HG03460 (cell line): Measurements from ENCODE around the gene NSL1.
"Not testable (repeated sequence)": the region's sequence is repeated elsewhere in the genome, so short reads cannot be mapped to it uniquely, and the experiment has no call there.

Experiments
- ATAC-seq: cut with Tn5 transposase; IDR thresholded peaks from one replicate; pipeline ENCODE4 v1.9.1; 2021; ENCODE audit not compliant: unreplicated experiment

NSL1 gene

GRCh38 chr1:212752934-212753497 lies 38.6 kb downstream of the NSL1 start:
- no peak for ATAC-seq

- ATAC-seq = no peak
Observed at GRCh38 chr1:212752252-212752933, 39.2 kb downstream of the NSL1 start.

- no peak for ATAC-seq
Observed at GRCh38 chr1:212749821-212750535, 41.6 kb downstream of the NSL1 start.

- no peak for ATAC-seq
Observed at GRCh38 chr1:212746546-212746945, 45.0 kb downstream of the NSL1 start.

- ATAC-seq = no peak
Observed at GRCh38 chr1:212745303-212745702, 46.3 kb downstream of the NSL1 start.

GRCh38 chr1:212743901-212744475 lies 47.6 kb downstream of the NSL1 start:
- no peak for ATAC-seq

- no peak for ATAC-seq
Observed at GRCh38 chr1:212738330-212738729, 53.2 kb downstream of the NSL1 start.

GRCh38 chr1:212737559-212737958 lies 54.0 kb downstream of the NSL1 start:
- no peak for ATAC-seq

- no peak for ATAC-seq
Observed at GRCh38 chr1:212733109-212733508, 58.5 kb downstream of the NSL1 start.

GRCh38 chr1:212731630-212732029 lies 59.9 kb downstream of the NSL1 start:
- no peak for ATAC-seq

- ATAC-seq = no peak
Observed at GRCh38 chr1:212728606-212729005, 63.0 kb downstream of the NSL1 start.

- ATAC-seq = no peak
Observed at GRCh38 chr1:212727386-212728181, 64.0 kb downstream of the NSL1 start.

- not testable (repeated sequence) for ATAC-seq
Observed at GRCh38 chr1:212724679-212725078, 66.9 kb downstream of the NSL1 start.

GRCh38 chr1:212722270-212722957 lies 69.2 kb downstream of the NSL1 start:
- no peak for ATAC-seq

- ATAC-seq = no peak
Observed at GRCh38 chr1:212721388-212722247, 70.0 kb downstream of the NSL1 start.

- ATAC-seq = no peak
Observed at GRCh38 chr1:212719633-212720032, 71.9 kb downstream of the NSL1 start.

- ATAC-seq = no peak
Observed at GRCh38 chr1:212718499-212718898, 73.1 kb downstream of the NSL1 start.

- ATAC-seq = no peak
Observed at GRCh38 chr1:212716161-212716560, 75.4 kb downstream of the NSL1 start.

GRCh38 chr1:212713465-212714136 lies 78.0 kb downstream of the NSL1 start:
- no peak for ATAC-seq
